Measurements from ENCODE around the gene PERCC1.

The PERCC1 gene

GRCh38 chr16:1469693-1470201, 38.9 kb downstream of the PERCC1 start:
- no peak overlapping the region for H4K8ac ChIP-seq (ENCODE audit: low read depth, low read length)
- no peak overlapping the region for H4K91ac ChIP-seq (ENCODE audit: low read depth, low read length)
- no peaks in the 10 kb centered on the region for H3K27me3 ChIP-seq (ENCODE audit: insufficient read depth, low read length)
- no peak overlapping the region for H3K4me2 ChIP-seq (ENCODE audit: low read length)
- peaks cover 0 to 2% of the 10 kb centered on the region in 2 experiments for H3K36me3 ChIP-seq (ENCODE audit: control insufficient read depth in 1 of 2, insufficient read depth in 2 of 2, low read length in 2 of 2)
- H3K79me1 ChIP-seq (ENCODE audit: low read length): peaks cover 4% of the 10 kb centered on the region
- H3K9ac ChIP-seq (ENCODE audit: low read length): no peak overlapping the region
- no peak overlapping the region for H3K23ac ChIP-seq (ENCODE audit: low read length)
- no peak overlapping the region for H2BK12ac ChIP-seq (ENCODE audit: low read length)
- no peak overlapping the region for H3K18ac ChIP-seq (ENCODE audit: low read length)
- no peak overlapping the region for H3K14ac ChIP-seq (ENCODE audit: low read length)
- peak in 1 of 2 donors; percentile 42 for DNase-seq
- no peak overlapping the region for H2BK120ac ChIP-seq (ENCODE audit: insufficient read depth, low read length, poor library complexity)
- H3K27ac ChIP-seq (ENCODE audit: low read depth, low read length): no peak overlapping the region
- H3K4me1 ChIP-seq (ENCODE audit: control insufficient read depth in 1 of 2, insufficient read depth in 2 of 2, low read length in 2 of 2): peaks cover 19 to 24% of the 10 kb centered on the region in 2 experiments
- H3K4me3 ChIP-seq (ENCODE audit: low read depth, low read length): no peak overlapping the region
- H2AFZ ChIP-seq (ENCODE audit: insufficient read depth, low read length, poor library complexity): no peak overlapping the region
- no peak overlapping the region for H2BK5ac ChIP-seq (ENCODE audit: low read depth, low read length, poor library complexity)
- no peak overlapping the region for H3K4ac ChIP-seq (ENCODE audit: low read depth, low read length)
- H3K79me2 ChIP-seq (ENCODE audit: control insufficient read depth, insufficient read depth, low read length, poor library complexity): peaks cover 5% of the 10 kb centered on the region
- H4K12ac ChIP-seq (ENCODE audit: low read depth, low read length): no peak overlapping the region
- no CpG with 5 or more reads among the region's 20 CpGs for WGBS (ENCODE audit: extremely low coverage, insufficient coverage, insufficient read length)
- H2AK5ac ChIP-seq (ENCODE audit: low read length): no peak overlapping the region
- peaks cover 2% of the 10 kb centered on the region for H3K9me3 ChIP-seq (ENCODE audit: insufficient read depth, low read depth, low read length)

- Histone ChIP-seq H2BK12ac (ENCODE audit: low read length) (no peak overlapping the region), H3K18ac (ENCODE audit: low read length) (peak overlapping the region; percentile 29), H3K4me3 (ENCODE audit: low read depth, low read length) (no peak overlapping the region), H2AFZ (ENCODE audit: insufficient read depth, low read length, poor library complexity) (no peak overlapping the region), H4K12ac (ENCODE audit: low read depth, low read length) (no peak overlapping the region), H3K27me3 (ENCODE audit: insufficient read depth, low read length) (no peaks in the 10 kb centered on the region), H3K79me2 (ENCODE audit: control insufficient read depth, insufficient read depth, low read length, poor library complexity) (peaks cover 8% of the 10 kb centered on the region), H3K4ac (ENCODE audit: low read depth, low read length) (peak overlapping the region; percentile 16), H3K36me3 (ENCODE audit: control insufficient read depth in 1 of 2, insufficient read depth in 2 of 2, low read length in 2 of 2) (no peaks in the 10 kb centered on the region), H3K4me2 (ENCODE audit: low read length) (peak overlapping the region; percentile 1), H3K14ac (ENCODE audit: low read length) (no peak overlapping the region), H3K9ac (ENCODE audit: low read length) (no peak overlapping the region), H4K91ac (ENCODE audit: low read depth, low read length) (peak overlapping the region; percentile 10), H2AK5ac (ENCODE audit: low read length) (no peak overlapping the region), H3K9me3 (ENCODE audit: insufficient read depth, low read depth, low read length) (peaks cover 2% of the 10 kb centered on the region), H3K4me1 (ENCODE audit: control insufficient read depth in 1 of 2, insufficient read depth in 2 of 2, low read length in 2 of 2) (peaks cover 24 to 29% of the 10 kb centered on the region in 2 experiments), H4K8ac (ENCODE audit: low read depth, low read length) (no peak overlapping the region), H2BK120ac (ENCODE audit: insufficient read depth, low read length, poor library complexity) (no peak overlapping the region), H2BK5ac (ENCODE audit: low read depth, low read length, poor library complexity) (no peak overlapping the region), H3K27ac (ENCODE audit: low read depth, low read length) (peak overlapping the region; percentile 2), H3K23ac (ENCODE audit: low read length) (no peak overlapping the region), H3K79me1 (ENCODE audit: low read length) (peaks cover 10% of the 10 kb centered on the region)
- DNase-seq: peak; percentile 15 to 21
- WGBS (ENCODE audit: extremely low coverage, insufficient coverage, insufficient read length): no CpG with 5 or more reads among the region's 14 CpGs
Observed at GRCh38 chr16:1470481-1471251, 39.8 kb downstream of the PERCC1 start.

- no peak overlapping the region for H3K27ac ChIP-seq (ENCODE audit: low read depth, low read length)
- H3K18ac ChIP-seq (ENCODE audit: low read length): no peak overlapping the region
- H3K4me3 ChIP-seq (ENCODE audit: low read depth, low read length): no peak overlapping the region
- no peak overlapping the region for H4K91ac ChIP-seq (ENCODE audit: low read depth, low read length)
- no CpG with 5 or more reads among the region's 26 CpGs for WGBS (ENCODE audit: extremely low coverage, insufficient coverage, insufficient read length)
- H3K27me3 ChIP-seq (ENCODE audit: insufficient read depth, low read length): no peaks in the 10 kb centered on the region
- H2AK5ac ChIP-seq (ENCODE audit: low read length): no peak overlapping the region
- peaks cover 2% of the 10 kb centered on the region for H3K9me3 ChIP-seq (ENCODE audit: insufficient read depth, low read depth, low read length)
- H4K12ac ChIP-seq (ENCODE audit: low read depth, low read length): no peak overlapping the region
- H3K4me2 ChIP-seq (ENCODE audit: low read length): no peak overlapping the region
- no peak overlapping the region for H4K8ac ChIP-seq (ENCODE audit: low read depth, low read length)
- H3K79me2 ChIP-seq (ENCODE audit: control insufficient read depth, insufficient read depth, low read length, poor library complexity): peaks cover 8% of the 10 kb centered on the region
- H2AFZ ChIP-seq (ENCODE audit: insufficient read depth, low read length, poor library complexity): no peak overlapping the region
- H2BK12ac ChIP-seq (ENCODE audit: low read length): no peak overlapping the region
- no peak overlapping the region for H3K14ac ChIP-seq (ENCODE audit: low read length)
- DNase-seq: no peak
- H3K36me3 ChIP-seq (ENCODE audit: control insufficient read depth in 1 of 2, insufficient read depth in 2 of 2, low read length in 2 of 2): no peaks in the 10 kb centered on the region
- H3K23ac ChIP-seq (ENCODE audit: low read length): no peak overlapping the region
- no peak overlapping the region for H2BK5ac ChIP-seq (ENCODE audit: low read depth, low read length, poor library complexity)
- H3K9ac ChIP-seq (ENCODE audit: low read length): no peak overlapping the region
- H3K4ac ChIP-seq (ENCODE audit: low read depth, low read length): peak overlapping the region; percentile 35
- H3K79me1 ChIP-seq (ENCODE audit: low read length): peaks cover 10% of the 10 kb centered on the region
- H2BK120ac ChIP-seq (ENCODE audit: insufficient read depth, low read length, poor library complexity): no peak overlapping the region
- peaks cover 25 to 29% of the 10 kb centered on the region in 2 experiments for H3K4me1 ChIP-seq (ENCODE audit: control insufficient read depth in 1 of 2, insufficient read depth in 2 of 2, low read length in 2 of 2)
Observed at GRCh38 chr16:1471569-1472194, 40.8 kb downstream of the PERCC1 start.

GRCh38 chr16:1472974-1473373, 42.1 kb downstream of the PERCC1 start:
- Histone ChIP-seq H3K14ac (ENCODE audit: low read length) (no peak overlapping the region), H2BK120ac (ENCODE audit: insufficient read depth, low read length, poor library complexity) (no peak overlapping the region), H3K23ac (ENCODE audit: low read length) (no peak overlapping the region), H3K4me2 (ENCODE audit: low read length) (no peak overlapping the region), H3K18ac (ENCODE audit: low read length) (no peak overlapping the region), H3K4ac (ENCODE audit: low read depth, low read length) (no peak overlapping the region), H4K91ac (ENCODE audit: low read depth, low read length) (no peak overlapping the region), H4K8ac (ENCODE audit: low read depth, low read length) (no peak overlapping the region), H3K4me3 (ENCODE audit: low read depth, low read length) (no peak overlapping the region), H3K79me2 (ENCODE audit: control insufficient read depth, insufficient read depth, low read length, poor library complexity) (peaks cover 8% of the 10 kb centered on the region), H4K12ac (ENCODE audit: low read depth, low read length) (no peak overlapping the region), H3K9ac (ENCODE audit: low read length) (no peak overlapping the region), H2BK12ac (ENCODE audit: low read length) (no peak overlapping the region), H2AK5ac (ENCODE audit: low read length) (no peak overlapping the region), H3K27ac (ENCODE audit: low read depth, low read length) (no peak overlapping the region), H2BK5ac (ENCODE audit: low read depth, low read length, poor library complexity) (no peak overlapping the region), H3K9me3 (ENCODE audit: insufficient read depth, low read depth, low read length) (peaks cover 5% of the 10 kb centered on the region), H3K27me3 (ENCODE audit: insufficient read depth, low read length) (no peaks in the 10 kb centered on the region), H3K79me1 (ENCODE audit: low read length) (peaks cover 10% of the 10 kb centered on the region), H3K4me1 (ENCODE audit: control insufficient read depth in 1 of 2, insufficient read depth in 2 of 2, low read length in 2 of 2) (peaks cover 25 to 29% of the 10 kb centered on the region in 2 experiments), H2AFZ (ENCODE audit: insufficient read depth, low read length, poor library complexity) (no peak overlapping the region), H3K36me3 (ENCODE audit: control insufficient read depth in 1 of 2, insufficient read depth in 2 of 2, low read length in 2 of 2) (no peaks in the 10 kb centered on the region)
- no peak for DNase-seq
- no CpG with 5 or more reads among the region's 3 CpGs for WGBS (ENCODE audit: extremely low coverage, insufficient coverage, insufficient read length)

All from trophoblast cell (in vitro differentiated cells and primary cell).